ENCODE data around the gene YWHAH.

- TF ChIP-seq EZH2 (IDR thresholded peaks at IDR 0.05; ENCODE audit: borderline replicate concordance, low read depth, low read length, severe bottlenecking) (no peak), CTCF (IDR thresholded peaks at IDR 0.05; ENCODE audit: borderline replicate concordance, extremely low read depth, low read length, poor library complexity, severe bottlenecking) (no peak)
These were observed 37.8 kb upstream of the YWHAH start for GRCh38 chr22:31906569-31906968.

Measured in DND-41 (cell line).